Hypothalamus (tissue), 51 donors: ENCODE measurements around the gene ARMC9.
"Not testable (repeated sequence)": the region's sequence is repeated elsewhere in the genome, so short reads cannot be mapped to it uniquely, and the experiment has no call there.

ENCODE experiments used
- DNase-seq, 51 donors: peaks; one replicate each; lab custom pipeline; 2025; lab: John Stamatoyannopoulos, UW

ARMC9 gene

DNA sequence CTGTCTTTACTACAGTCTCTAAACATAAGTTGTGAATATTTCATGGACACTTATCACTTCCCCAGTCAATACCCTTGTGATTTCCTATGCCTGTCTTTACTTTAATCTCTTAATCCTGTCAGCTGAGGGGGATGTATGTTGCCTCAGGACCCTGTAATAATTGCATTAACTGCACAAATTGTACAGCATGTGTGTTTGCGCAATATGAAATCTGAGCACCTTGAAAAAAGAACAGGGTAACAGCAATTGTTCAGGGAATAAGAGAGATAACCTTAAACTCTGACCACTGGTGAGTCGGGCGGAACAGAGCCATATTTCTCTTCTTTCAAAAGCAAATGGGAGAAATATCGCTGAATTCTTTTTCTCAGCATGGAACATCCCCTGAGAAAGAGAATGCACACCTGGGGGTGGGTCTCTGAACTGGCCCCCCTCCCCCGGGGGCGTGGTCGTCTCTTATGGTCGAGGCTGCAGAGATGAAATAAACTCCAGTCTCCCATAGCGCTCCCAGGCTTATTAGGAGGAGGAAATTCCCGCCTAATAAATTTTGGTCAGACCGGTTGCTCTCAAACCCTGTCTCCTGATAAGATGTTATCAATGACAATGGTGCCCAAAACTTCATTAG is 177.7 kb downstream of the ARMC9 start:
- not testable (repeated sequence) for DNase-seq

GRCh38 chr2:231376857-231377256 is 178.4 kb downstream of the ARMC9 start:
- DNase-seq: no peak

GRCh38 chr2:231378026-231378722 is 179.7 kb downstream of the ARMC9 start:
- no peak for DNase-seq

GRCh38 chr2:231379266-231380215 is 181.1 kb downstream of the ARMC9 start:
- peak in 13 of 51 donors; percentile 16 to 76 (median 39) for DNase-seq

DNA sequence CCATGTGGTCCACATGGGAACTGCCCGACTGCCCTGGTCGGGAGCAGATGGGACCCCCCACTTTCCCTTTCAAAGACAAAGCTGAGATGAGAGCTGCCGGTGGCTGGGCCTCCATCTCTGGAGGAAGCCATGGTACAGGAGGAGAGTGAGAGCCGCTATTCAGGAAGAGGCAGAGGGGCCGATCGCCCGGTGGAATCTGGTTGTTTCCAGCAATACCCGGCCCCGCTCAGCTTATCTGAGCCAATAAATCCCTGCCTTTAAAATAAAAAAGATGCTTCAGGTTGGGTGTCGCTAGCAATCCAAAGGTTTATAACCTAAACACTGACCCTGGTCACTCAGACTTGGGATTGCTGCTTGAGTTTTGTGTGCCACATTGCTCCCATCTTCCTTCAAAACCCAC is 181.9 kb downstream of the ARMC9 start:
- no peak for DNase-seq

GRCh38 chr2:231380991-231381847 is 182.8 kb downstream of the ARMC9 start:
- DNase-seq: no peak

DNA sequence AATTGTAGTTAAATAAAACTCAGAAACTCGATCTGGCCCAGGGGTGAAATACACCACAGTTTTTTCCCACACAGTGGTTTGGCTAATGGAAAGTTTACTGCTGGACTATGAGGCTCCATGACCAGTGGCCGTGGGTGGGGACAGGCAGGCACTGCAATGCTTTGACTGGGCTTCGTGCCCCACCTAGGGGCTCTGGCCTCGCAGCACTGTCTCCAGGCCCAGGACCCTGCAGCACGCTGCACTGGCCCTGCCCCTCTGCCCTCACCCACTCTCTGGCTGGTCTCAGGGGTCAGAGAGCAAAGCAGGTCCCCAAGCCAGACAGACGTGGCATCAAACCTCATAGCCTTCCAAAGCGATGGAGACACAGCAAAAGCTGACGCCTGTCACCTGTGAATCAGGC is 183.7 kb downstream of the ARMC9 start:
- DNase-seq: no peak

DNA sequence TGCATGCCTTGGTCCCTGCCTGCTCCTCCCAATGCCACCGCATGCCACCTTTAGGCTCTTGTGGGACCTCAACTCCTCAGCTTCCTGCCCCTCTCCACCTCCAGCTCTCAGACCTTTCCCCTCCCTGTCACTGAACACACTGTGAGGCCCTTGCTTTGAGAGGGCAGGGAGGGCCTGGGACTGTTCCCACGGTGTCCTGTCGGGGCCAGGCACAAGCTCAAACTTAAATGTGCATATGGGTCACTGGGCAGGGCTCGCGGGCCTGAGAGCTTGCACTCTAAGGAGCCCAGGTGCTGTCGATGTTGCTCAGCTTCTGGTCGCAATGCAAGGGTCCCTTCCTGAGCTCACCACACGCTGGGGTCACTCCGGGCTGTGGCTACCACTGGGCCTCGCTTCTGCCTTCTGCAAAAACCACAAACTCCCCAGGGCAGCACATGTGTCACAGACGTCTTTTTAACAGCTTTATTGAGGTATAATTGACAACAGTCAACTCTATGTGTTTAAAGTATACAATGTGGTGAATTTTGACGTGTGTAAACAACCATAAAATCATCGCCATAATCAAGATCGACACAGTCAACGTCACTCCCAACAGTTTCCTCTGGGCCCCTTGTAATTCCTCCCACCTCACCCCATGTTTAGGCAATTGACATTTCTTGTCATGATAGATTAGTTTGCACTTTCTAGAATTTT is 185.1 kb downstream of the ARMC9 start:
- no peak for DNase-seq

- DNase-seq: no peak
Observed at GRCh38 chr2:231384109-231384435, 185.6 kb downstream of the ARMC9 start.

DNA sequence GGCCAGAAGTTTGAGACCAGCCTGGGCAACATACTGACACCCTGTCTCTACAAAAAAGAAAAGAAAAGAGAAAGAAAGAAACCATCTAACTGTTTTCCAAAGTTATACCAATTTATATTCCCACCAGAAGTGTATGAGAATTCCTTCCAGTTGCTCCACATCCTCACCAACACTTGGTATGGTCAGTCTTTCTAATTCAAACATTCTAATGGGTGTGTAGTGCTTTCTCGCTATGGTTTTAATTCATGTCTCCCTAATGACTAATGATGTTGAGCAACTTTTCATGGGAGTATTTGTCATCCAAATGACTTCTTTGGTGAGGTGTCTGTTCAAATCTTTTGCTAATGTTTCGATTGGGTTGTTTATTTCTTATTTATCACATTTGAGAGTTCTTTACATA is 186.5 kb downstream of the ARMC9 start:
- DNase-seq: no peak

DNA sequence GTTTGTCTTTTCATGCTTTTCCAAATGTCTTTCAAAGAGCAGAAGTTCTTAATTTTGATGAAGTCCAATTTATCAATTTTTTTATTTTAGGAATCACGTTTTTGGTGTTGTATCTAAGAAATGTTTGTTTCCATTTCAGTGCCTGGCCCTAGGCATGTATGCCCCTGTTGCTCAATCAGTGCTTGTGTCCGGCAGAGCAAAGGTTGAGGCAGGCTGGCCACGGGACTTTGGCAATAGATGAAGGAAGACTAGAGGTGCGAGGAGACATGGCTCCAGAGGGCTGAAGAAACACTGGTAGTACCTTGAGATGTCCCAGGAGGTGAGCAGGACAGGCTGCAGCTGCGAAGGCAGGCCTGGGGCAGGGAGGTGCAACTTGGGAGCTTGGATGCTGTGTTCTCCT is 187.0 kb downstream of the ARMC9 start:
- no peak for DNase-seq

- DNase-seq: no peak
Observed at GRCh38 chr2:231386446-231386845, 188.0 kb downstream of the ARMC9 start.

DNA sequence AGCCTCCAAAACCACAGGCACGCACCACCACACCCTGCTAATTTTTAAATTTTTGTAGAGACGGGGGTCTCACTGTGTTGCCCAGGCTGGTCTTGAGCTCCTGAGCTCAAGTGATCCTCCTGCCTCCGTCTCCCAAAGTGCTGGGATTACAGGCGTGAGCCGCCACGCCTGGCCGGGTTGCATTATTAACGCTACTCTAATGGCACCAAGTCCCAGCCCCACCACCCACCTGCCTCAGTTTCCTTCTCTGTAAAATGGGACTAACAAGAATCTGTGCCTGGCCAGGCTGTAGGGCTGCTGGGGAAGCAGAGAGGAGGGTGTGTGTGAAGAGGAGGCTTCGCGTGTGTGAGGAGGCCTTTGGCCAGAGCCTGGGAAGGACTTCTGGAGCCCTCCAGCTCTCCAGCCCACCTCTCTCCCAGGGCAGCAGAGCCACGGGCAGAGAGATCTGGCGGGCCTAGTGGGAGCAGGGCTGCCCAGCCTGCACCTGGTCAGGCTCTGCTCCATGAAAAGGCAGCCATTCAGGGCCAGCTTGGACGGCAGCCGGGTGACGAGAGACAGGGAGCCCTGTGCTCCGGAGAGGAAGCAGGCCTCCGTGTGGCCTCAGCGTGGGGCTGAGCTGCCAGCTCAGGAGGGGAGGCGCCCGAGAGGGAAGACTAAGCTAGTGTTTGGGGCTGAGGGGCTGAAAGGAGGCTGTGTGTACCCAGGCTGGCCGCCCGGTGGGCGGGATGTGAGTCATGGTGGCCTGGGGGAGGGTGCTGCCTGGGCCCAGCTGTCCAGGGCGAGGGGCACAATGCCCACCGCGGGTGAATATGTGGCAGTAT is 189.7 kb downstream of the ARMC9 start:
- peak; percentile 32 to 97 (median 89) for DNase-seq

- DNase-seq: peak in 3 of 51 donors; percentile 56 to 84 (median 70)
Observed at GRCh38 chr2:231388725-231389346, 190.4 kb downstream of the ARMC9 start.

GRCh38 chr2:231390667-231391066 is 192.2 kb downstream of the ARMC9 start:
- DNase-seq: no peak

GRCh38 chr2:231391981-231392380 is 193.6 kb downstream of the ARMC9 start:
- no peak for DNase-seq

GRCh38 chr2:231392431-231393148 is 194.2 kb downstream of the ARMC9 start:
- DNase-seq: no peak
